ENCODE measurements around the gene SLC35F3. TPM values are rescaled to one million over a fixed set of nuclear protein-coding genes. Genes with fewer than 3 reads are reported as not detected.

The SLC35F3 gene
- total and polyA plus RNA-seq, 2 experiments from 2014 or later: 1.0 to 3.2 TPM

GRCh38 chr1:234162661-234163060 is 258.2 kb downstream of the SLC35F3 start:
- Histone ChIP-seq H2AFZ (no peak overlapping the region), H3K9me2 (ENCODE audit: insufficient read depth) (no peaks in the 10 kb centered on the region), H3K4me1 (ENCODE audit: insufficient read depth) (peaks cover 3% of the 10 kb centered on the region; the same call in 1 of the 2 replicates), H3K4me2 (no peak overlapping the region), H4K20me1 (replicated peaks; ENCODE audit: insufficient read depth) (no peaks in the 10 kb centered on the region), H3K4me3 (no peak overlapping the region), H3K79me2 (replicated peaks; ENCODE audit: insufficient read depth) (no peaks in the 10 kb centered on the region), H3F3A (replicated peaks; ENCODE audit: low read depth) (no peaks in the 10 kb centered on the region), H3K27ac (ENCODE audit: low read depth) (no peak overlapping the region), H3K27me3 (ENCODE audit: insufficient read depth) (no peaks in the 10 kb centered on the region), H3K36me3 (ENCODE audit: insufficient read depth) (no peaks in the 10 kb centered on the region)
- Mint-ChIP-seq H3K4me1 (peaks cover 12% of the 10 kb centered on the region), H3K27ac (no peak overlapping the region), H3K9me3 (no peaks in the 10 kb centered on the region), H3K27me3 (ENCODE audit: insufficient read depth, low read depth, poor library complexity) (peaks cover 5% of the 10 kb centered on the region), H3K36me3 (ENCODE audit: low read depth) (no peaks in the 10 kb centered on the region), H3K4me3 (no peak overlapping the region)
- no peak for ATAC-seq
- no peak for DNase-seq (ENCODE audit: low spot score)
- TF ChIP-seq JUNB (IDR thresholded peaks at IDR 0.05; ENCODE audit: unreplicated experiment): no peak
- no peak for TF ChIP-seq REST (IDR thresholded peaks at IDR 0.05; ENCODE audit: unreplicated experiment)
- no peak for TF ChIP-seq ETS1 (IDR thresholded peaks at IDR 0.05)
- no peak for TF ChIP-seq NANOG (IDR thresholded peaks at IDR 0.05; ENCODE audit: borderline replicate concordance)
- no peak for TF ChIP-seq EZH2 (IDR thresholded peaks at IDR 0.05; ENCODE audit: low read depth, unreplicated experiment)
- TF ChIP-seq CTCF (conservative IDR thresholded peaks at IDR 0.05; ENCODE audit: low read depth in 2 of 2): no peak
- TF ChIP-seq EZH2phosphoT487 (IDR thresholded peaks at IDR 0.05; ENCODE audit: unreplicated experiment): no peak
- TF ChIP-seq CREB1 (CRISPR knock-in tag; IDR thresholded peaks at IDR 0.05; ENCODE audit: low read depth): no peak

- Histone ChIP-seq H3K36me3 (ENCODE audit: insufficient read depth) (no peaks in the 10 kb centered on the region), H3K9me2 (ENCODE audit: insufficient read depth) (no peaks in the 10 kb centered on the region), H3F3A (replicated peaks; ENCODE audit: low read depth) (no peaks in the 10 kb centered on the region), H2AFZ (no peak overlapping the region; the same call in 1 of the 2 replicates), H3K79me2 (replicated peaks; ENCODE audit: insufficient read depth) (no peaks in the 10 kb centered on the region), H3K27ac (ENCODE audit: low read depth) (no peak overlapping the region), H3K4me1 (ENCODE audit: insufficient read depth) (peaks cover 3% of the 10 kb centered on the region; the same call in 1 of the 2 replicates), H3K27me3 (ENCODE audit: insufficient read depth) (no peaks in the 10 kb centered on the region), H3K4me2 (no peak overlapping the region), H3K4me3 (no peak overlapping the region), H4K20me1 (replicated peaks; ENCODE audit: insufficient read depth) (no peaks in the 10 kb centered on the region)
- Mint-ChIP-seq H3K36me3 (ENCODE audit: low read depth) (no peaks in the 10 kb centered on the region), H3K9me3 (no peaks in the 10 kb centered on the region), H3K27ac (no peak overlapping the region), H3K4me3 (no peak overlapping the region), H3K27me3 (ENCODE audit: insufficient read depth, low read depth, poor library complexity) (peaks cover 5% of the 10 kb centered on the region), H3K4me1 (peaks cover 12% of the 10 kb centered on the region)
- DNase-seq (ENCODE audit: low spot score): no peak
- peak; percentile 55; the same call in 1 of the 3 replicates for ATAC-seq
- TF ChIP-seq ZNF331 (CRISPR knock-in tag; IDR thresholded peaks at IDR 0.05; ENCODE audit: low read depth): no peak
These were observed 258.9 kb downstream of the SLC35F3 start for GRCh38 chr1:234163267-234163919.
